Psoas muscle (tissue), 8 donors: ENCODE measurements around the gene HIGD1C. TPM values are rescaled to one million over a fixed set of nuclear protein-coding genes. Genes with fewer than 3 reads are reported as not detected.
"Not testable (repeated sequence)": the region's sequence is repeated elsewhere in the genome, so short reads cannot be mapped to it uniquely, and the experiment has no call there.

Experiments used
- ATAC-seq, 4 donors: fragments of 200-7000 bp; cut with Tn5 transposase; one replicate each; pipeline ENCODE4 v1.9.1; 2020; ENCODE audit warnings: moderate library complexity in 3 of 4, mild to moderate bottlenecking in 2 of 4
- DNase-seq, 2 donors: peaks; one replicate each; pipeline ENCODE4 v3.0.0-alpha.2; 2020
- H3K27ac ChIP-seq: fragments of 200-600 bp; one replicate; pipeline ENCODE4 v1.8.0; 2022
- H3K27me3 ChIP-seq, 3 donors: fragments of 200-600 bp in 1 of 3; one replicate each; pipeline versions ENCODE4 v1.6.1 to v1.8.0; 2013 to 2022; ENCODE audit warnings: low read length in 2 of 3, mild to moderate bottlenecking in 2 of 3, moderate library complexity in 1 of 3; ENCODE audit not compliant: insufficient read depth in 3 of 3
- H3K36me3 ChIP-seq, 2 donors: fragments of 200-600 bp in 1 of 2; one replicate each; pipeline versions ENCODE4 v1.6.1 to v1.8.0; 2013 to 2022; ENCODE audit warnings: low read depth in 1 of 2, mild to moderate bottlenecking in 1 of 2, moderate library complexity in 1 of 2; ENCODE audit not compliant: insufficient read depth in 1 of 2
- H3K4me1 ChIP-seq: fragments of 200-600 bp; one replicate; pipeline ENCODE4 v1.8.0; 2022
- H3K4me3 ChIP-seq: fragments of 200-600 bp; one replicate; pipeline ENCODE4 v1.8.0; 2022; ENCODE audit warnings: mild to moderate bottlenecking
- H3K9me3 ChIP-seq: fragments of 200-600 bp; one replicate; pipeline ENCODE4 v1.8.0; 2022
- WGBS, 3 donors: extraction: QIAGEN DNeasy Blood & Tissue Kit; methylation state at CpG; one replicate each; pipeline versions ENCODE4 v1.1.6 to v1.1.7; 2013; 5-methylcytosine and 5-hydroxymethylcytosine counted together
- intact Hi-C, 2 donors: fragments of 100-400 bp; cut with DNase I; formaldehyde crosslinking; loops; one replicate each; pipeline versions ENCODE4 v1.11.0 to v1.14.2; 2022
- polyA plus RNA-seq, 3 donors: library from polyadenylated mRNA; stranded (reverse); fragments of 200-250 nt; gene quantifications; one replicate each; pipeline ENCODE4 v1.2.3, GENCODE V29; 2013
- total RNA-seq, 4 donors: library from RNA; stranded (reverse); fragmentation: NEBNext Ultra II Directional in 2 of 4; extraction: Animal tissue kit (Norgen Biotek cat#: 25700) in 2 of 4; gene quantifications; one replicate each; pipeline versions ENCODE4 v1.2.1 to v1.2.4, GENCODE V29; 2021 to 2023
- TF ChIP-seq, protein P1 (sequence below): fragments of 200-600 bp; IDR thresholded peaks from one replicate; pipeline ENCODE4 v1.8.0; 2022; ENCODE audit warnings: antibody characterized with exemption
- donor health status: healthy with polysubstance abuse.
- donor health status: DM: no; HTN: no; CAD: no; lungs with moderate emphysema.
- donor health status: Bipolar disorder and iron deficiency.
- donor health status: healthy.
- donor health status: DM: yes; HTN: yes; CAD: no.
- donor health status: DM: no; HTN: no; CAD: no.
- donor health status: DM: no; HTN: no; CAD: no.
- donor health status: DM: yes; HTN: yes; CAD: no.

Gene HIGD1C
- total and polyA plus RNA-seq, 7 donors: not detected

DNA sequence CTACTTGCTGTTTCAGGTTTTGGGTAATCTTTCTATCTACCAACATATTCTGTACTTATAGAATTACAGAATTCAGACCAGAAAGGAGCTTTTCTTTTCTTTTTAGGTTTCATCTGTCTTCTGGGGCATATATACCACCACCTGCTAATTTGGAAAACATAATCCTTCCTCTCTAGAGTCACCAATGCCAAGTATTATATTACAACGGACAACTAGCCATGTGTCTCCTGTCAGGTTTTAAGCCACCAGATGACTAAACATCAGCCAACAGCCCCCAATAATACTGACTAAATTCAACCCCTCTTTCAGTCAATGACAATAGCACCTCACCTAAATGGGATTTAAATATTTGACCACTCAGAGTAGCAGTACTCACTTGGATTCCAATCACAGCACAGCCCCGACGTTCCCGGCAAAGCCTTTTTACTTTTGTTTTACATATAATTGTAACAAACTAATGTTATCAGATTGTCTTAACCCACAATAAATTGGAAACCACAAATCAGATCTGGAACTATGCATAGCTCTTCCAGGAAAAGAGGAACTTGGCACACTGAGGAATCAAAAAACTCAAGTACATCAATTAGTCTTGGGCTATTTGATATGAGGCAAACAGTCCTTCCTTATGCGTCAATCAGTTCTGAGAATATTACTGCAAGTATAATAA, 60.4 kb downstream of the HIGD1C start:
- Histone ChIP-seq H3K27me3 (no peaks in the 10 kb centered on the region), H3K36me3 (peaks cover 0 to 8% of the 10 kb centered on the region in 2 donors), H3K4me1 (peaks cover 35% of the 10 kb centered on the region), H3K4me3 (peak overlapping the region; percentile 21), H3K9me3 (no peaks in the 10 kb centered on the region), H3K27ac (peak overlapping the region; percentile 81)
- intact Hi-C loops: no loop called here
- TF ChIP-seq, protein P1, sequence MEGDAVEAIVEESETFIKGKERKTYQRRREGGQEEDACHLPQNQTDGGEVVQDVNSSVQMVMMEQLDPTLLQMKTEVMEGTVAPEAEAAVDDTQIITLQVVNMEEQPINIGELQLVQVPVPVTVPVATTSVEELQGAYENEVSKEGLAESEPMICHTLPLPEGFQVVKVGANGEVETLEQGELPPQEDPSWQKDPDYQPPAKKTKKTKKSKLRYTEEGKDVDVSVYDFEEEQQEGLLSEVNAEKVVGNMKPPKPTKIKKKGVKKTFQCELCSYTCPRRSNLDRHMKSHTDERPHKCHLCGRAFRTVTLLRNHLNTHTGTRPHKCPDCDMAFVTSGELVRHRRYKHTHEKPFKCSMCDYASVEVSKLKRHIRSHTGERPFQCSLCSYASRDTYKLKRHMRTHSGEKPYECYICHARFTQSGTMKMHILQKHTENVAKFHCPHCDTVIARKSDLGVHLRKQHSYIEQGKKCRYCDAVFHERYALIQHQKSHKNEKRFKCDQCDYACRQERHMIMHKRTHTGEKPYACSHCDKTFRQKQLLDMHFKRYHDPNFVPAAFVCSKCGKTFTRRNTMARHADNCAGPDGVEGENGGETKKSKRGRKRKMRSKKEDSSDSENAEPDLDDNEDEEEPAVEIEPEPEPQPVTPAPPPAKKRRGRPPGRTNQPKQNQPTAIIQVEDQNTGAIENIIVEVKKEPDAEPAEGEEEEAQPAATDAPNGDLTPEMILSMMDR: no peak
- 15 to 46% (median 22%) methylated on average over 5 of the region's 5 CpGs for WGBS, 3 donors
- no peak for DNase-seq
- ATAC-seq: peak; percentile 38 to 55 (median 46)

DNA sequence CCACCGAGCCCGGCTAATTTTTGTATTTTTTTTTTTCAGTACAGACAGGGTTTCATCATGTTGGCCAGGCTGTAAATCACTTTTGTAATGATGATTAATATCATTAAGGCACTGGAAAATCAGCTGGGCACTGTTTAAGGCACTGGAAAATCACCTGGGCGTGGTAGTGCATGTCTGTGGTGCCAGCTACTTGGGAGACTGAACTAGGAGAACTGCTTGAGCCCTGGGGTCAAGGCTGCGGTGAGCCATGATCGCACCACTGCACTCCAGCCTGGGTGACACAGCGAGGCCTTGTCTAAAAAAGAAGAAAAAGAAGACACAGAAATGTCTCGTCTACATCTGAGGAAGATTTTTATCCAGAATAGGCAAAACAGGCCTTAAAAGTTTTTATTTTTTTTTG, 61.1 kb downstream of the HIGD1C start:
- peak overlapping the region; percentile 81 for H3K27ac ChIP-seq
- intact Hi-C loops: no loop called here
- H3K36me3 ChIP-seq: peaks cover 0 to under 1% of the 10 kb centered on the region in 2 donors
- no peak overlapping the region for H3K4me3 ChIP-seq
- H3K27me3 ChIP-seq: no peaks in the 10 kb centered on the region
- ATAC-seq: peak; percentile 14 to 68 (median 40)
- TF ChIP-seq, protein P1: no peak
- peaks cover 38% of the 10 kb centered on the region for H3K4me1 ChIP-seq
- WGBS, 3 donors: 55 to 78% (median 61%) methylated on average over 7 of the region's 7 CpGs
- H3K9me3 ChIP-seq: no peaks in the 10 kb centered on the region
- no peak for DNase-seq

DNA sequence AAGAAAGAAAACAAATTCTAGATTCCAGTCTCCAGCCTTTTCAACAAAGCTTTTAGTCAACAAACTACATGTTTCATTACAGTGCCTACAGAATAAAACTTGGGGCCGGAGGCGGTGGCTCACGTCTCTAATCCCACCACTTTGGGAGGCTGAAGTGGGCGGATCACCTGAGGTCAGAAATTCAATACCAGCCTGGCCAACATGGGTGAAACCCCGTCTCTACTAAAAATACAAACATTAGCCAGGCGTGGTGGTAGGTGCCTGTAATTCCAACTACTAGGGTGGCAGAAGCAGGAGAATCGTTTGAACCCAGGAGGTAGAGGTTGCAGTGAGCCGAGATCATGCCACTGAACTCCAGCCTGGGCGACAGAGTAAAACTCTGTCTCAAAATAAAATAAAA, 62.1 kb downstream of the HIGD1C start:
- H3K27me3 ChIP-seq, H3K4me3 ChIP-seq, H3K9me3 ChIP-seq, intact Hi-C loops, H3K36me3 ChIP-seq, DNase-seq: not testable (repeated sequence)
- ATAC-seq: peak in 2 of 4 donors; percentile 18 to 21
- peaks cover 38% of the 10 kb centered on the region for H3K4me1 ChIP-seq
- peak overlapping the region; percentile 81 for H3K27ac ChIP-seq
- 35 to 64% (median 43%) methylated on average over 9 of the region's 9 CpGs for WGBS, 3 donors

DNA sequence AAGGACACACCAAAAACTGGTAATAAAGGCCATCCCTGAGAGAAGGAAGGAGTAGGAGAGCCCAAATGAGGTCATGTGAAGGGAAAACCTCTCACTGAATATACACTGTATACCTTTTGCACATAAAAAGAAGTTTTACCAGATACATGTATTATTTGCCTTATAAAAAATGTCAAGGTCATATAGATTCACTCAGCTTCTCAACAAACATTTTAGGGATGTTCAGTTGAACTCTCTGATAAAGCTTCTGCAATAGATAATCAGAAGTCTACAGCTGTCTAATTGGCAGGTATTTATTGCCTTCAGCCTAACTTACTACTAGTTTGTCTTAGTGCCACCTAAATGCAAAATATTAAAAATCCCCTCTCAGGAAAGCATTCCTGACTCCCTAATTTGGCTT, 65.1 kb downstream of the HIGD1C start:
- H3K4me1 ChIP-seq: peaks cover 47% of the 10 kb centered on the region
- TF ChIP-seq, protein P1: no peak
- H3K9me3 ChIP-seq: no peaks in the 10 kb centered on the region
- no peaks in the 10 kb centered on the region for H3K36me3 ChIP-seq
- ATAC-seq (no peak), DNase-seq (no peak)
- no peak overlapping the region for H3K27ac ChIP-seq
- no peak overlapping the region for H3K4me3 ChIP-seq
- intact Hi-C loops: no loop called here
- no peaks in the 10 kb centered on the region for H3K27me3 ChIP-seq

DNA sequence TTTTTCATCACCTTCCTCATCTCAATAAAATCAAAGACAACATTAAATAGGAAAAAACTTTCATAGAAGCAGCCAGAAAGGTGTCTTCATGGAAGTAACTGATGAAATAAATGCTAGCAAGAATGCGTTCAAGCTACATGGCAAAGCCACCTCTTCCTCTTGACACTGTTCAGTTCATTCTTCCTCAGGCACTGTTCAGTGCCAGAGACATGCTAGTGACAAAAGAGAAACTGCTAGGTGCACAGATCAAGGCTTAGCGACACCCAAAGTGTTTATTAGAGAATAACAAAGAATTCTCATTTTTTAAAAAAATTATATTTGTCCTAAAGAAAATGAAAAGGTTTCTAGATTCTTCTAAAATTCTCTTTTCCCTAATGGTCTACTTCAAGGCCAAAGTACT, 66.6 kb downstream of the HIGD1C start:
- Histone ChIP-seq H3K27me3 (no peaks in the 10 kb centered on the region), H3K27ac (no peak overlapping the region), H3K4me1 (peaks cover 37% of the 10 kb centered on the region), H3K4me3 (no peak overlapping the region), H3K36me3 (no peaks in the 10 kb centered on the region), H3K9me3 (no peaks in the 10 kb centered on the region)
- TF ChIP-seq, protein P1: no peak
- intact Hi-C loops: no loop called here
- no peak for ATAC-seq
- 90 to 97% (median 94%) methylated on average over 2 of the region's 2 CpGs for WGBS, 3 donors
- no peak for DNase-seq
